NCI-H69 (cell line): Measurements from ENCODE around the gene MAN1A1.
"Not testable (repeated sequence)": the region's sequence is repeated elsewhere in the genome, so short reads cannot be mapped to it uniquely, and the experiment has no call there.

Source experiments
- DNase-seq: peaks from one replicate; lab custom pipeline; 2025; lab: John Stamatoyannopoulos, UW

Gene MAN1A1

GRCh38 chr6:119171088-119171841 lies 178.3 kb downstream of the MAN1A1 start:
- DNase-seq = no peak

GRCh38 chr6:119170447-119171087 lies 179.0 kb downstream of the MAN1A1 start:
- no peak for DNase-seq

- DNase-seq = no peak
Observed at GRCh38 chr6:119170103-119170446, 179.5 kb downstream of the MAN1A1 start.

- DNase-seq = not testable (repeated sequence)
Observed at GRCh38 chr6:119169355-119169754, 180.2 kb downstream of the MAN1A1 start.

GRCh38 chr6:119166024-119166784 lies 183.4 kb downstream of the MAN1A1 start:
- no peak for DNase-seq

- DNase-seq = no peak
Observed at GRCh38 chr6:119163006-119163405, 186.6 kb downstream of the MAN1A1 start.

GRCh38 chr6:119162134-119162775 lies 187.3 kb downstream of the MAN1A1 start:
- DNase-seq = no peak

- no peak for DNase-seq
Observed at GRCh38 chr6:119161438-119161837, 188.1 kb downstream of the MAN1A1 start.

- no peak for DNase-seq
Observed at GRCh38 chr6:119160911-119161310, 188.7 kb downstream of the MAN1A1 start.

- no peak for DNase-seq
Observed at GRCh38 chr6:119158057-119158848, 191.3 kb downstream of the MAN1A1 start.

- DNase-seq = no peak
Observed at GRCh38 chr6:119157506-119157815, 192.1 kb downstream of the MAN1A1 start.

GRCh38 chr6:119156757-119157505 lies 192.6 kb downstream of the MAN1A1 start:
- no peak for DNase-seq

- peak; percentile 34 for DNase-seq
Observed at GRCh38 chr6:119156082-119156481, 193.5 kb downstream of the MAN1A1 start.

- no peak for DNase-seq
Observed at GRCh38 chr6:119152187-119152586, 197.4 kb downstream of the MAN1A1 start.

- peak; percentile 59 for DNase-seq
Observed at GRCh38 chr6:119148825-119149525, 200.6 kb downstream of the MAN1A1 start.

- DNase-seq = peak; percentile 91
Observed at GRCh38 chr6:119148098-119148824, 201.3 kb downstream of the MAN1A1 start.

- peak; percentile 86 for DNase-seq
Observed at GRCh38 chr6:119147101-119148053, 202.2 kb downstream of the MAN1A1 start.

GRCh38 chr6:119145111-119145510 lies 204.4 kb downstream of the MAN1A1 start:
- DNase-seq = peak; percentile 77

- no peak for DNase-seq
Observed at GRCh38 chr6:119142637-119143036, 206.9 kb downstream of the MAN1A1 start.
